H9 (cell line): ENCODE data around the gene TCERG1L. TPM values are rescaled to one million over a fixed set of nuclear protein-coding genes. Genes with fewer than 3 reads are reported as not detected.

Experiments used
- DNase-seq: peaks from one replicate; pipeline ENCODE4 v3.0.0-alpha.2; 2017
- H2AFZ ChIP-seq: one replicate; pipeline ENCODE4 v1.6.1; 2013; ENCODE audit warnings: mild to moderate bottlenecking, low read length, control low read depth, moderate library complexity
- H2AK5ac ChIP-seq: 2 replicates; pipeline ENCODE4 v1.6.1; 2013; ENCODE audit warnings: low read length, control low read depth, mixed read lengths; ENCODE audit not compliant: insufficient read length
- H2BK120ac ChIP-seq: one replicate; pipeline ENCODE4 v1.6.1; 2013; ENCODE audit warnings: low read depth, mild to moderate bottlenecking, low read length, control low read depth, inconsistent platforms; ENCODE audit not compliant: poor library complexity, severe bottlenecking
- H2BK12ac ChIP-seq: 2 replicates; pipeline ENCODE4 v1.6.1; 2013; ENCODE audit warnings: low read length, control low read depth, mixed read lengths, low read depth; ENCODE audit not compliant: insufficient read length
- H2BK15ac ChIP-seq: 2 replicates; pipeline ENCODE4 v1.6.1; 2013; ENCODE audit warnings: low read depth, low read length, control low read depth
- H2BK20ac ChIP-seq: one replicate; pipeline ENCODE4 v1.6.1; 2013; ENCODE audit warnings: low read depth, mild to moderate bottlenecking, low read length, control low read depth, inconsistent platforms; ENCODE audit not compliant: poor library complexity, severe bottlenecking
- H2BK5ac ChIP-seq: 2 replicates; pipeline ENCODE4 v1.6.1; 2013; ENCODE audit warnings: low read length, control low read depth, mixed read lengths; ENCODE audit not compliant: insufficient read length
- H3K14ac ChIP-seq: 2 replicates; pipeline ENCODE4 v1.6.1; 2013; ENCODE audit warnings: low read length, control low read depth; ENCODE audit not compliant: insufficient read depth
- H3K18ac ChIP-seq: 2 replicates; pipeline ENCODE4 v1.6.1; 2013; ENCODE audit warnings: low read depth, mild to moderate bottlenecking, mixed read lengths, low read length, control low read depth; ENCODE audit not compliant: insufficient read length
- H3K23ac ChIP-seq: 2 replicates; pipeline ENCODE4 v1.6.1; 2013; ENCODE audit warnings: low read length, control low read depth, mixed read lengths, low read depth; ENCODE audit not compliant: insufficient read length
- H3K23me2 ChIP-seq: 2 replicates; pipeline ENCODE4 v1.6.1; 2013; ENCODE audit warnings: low read depth, mild to moderate bottlenecking, mixed read lengths, low read length, control low read depth; ENCODE audit not compliant: insufficient read length, poor library complexity, severe bottlenecking
- H3K27ac ChIP-seq: 2 replicates; pipeline ENCODE4 v1.5.1; 2013; ENCODE audit warnings: low read length, control low read depth, mixed read lengths, low read depth; ENCODE audit not compliant: insufficient read length
- H3K27me3 ChIP-seq: 2 replicates; pipeline ENCODE4 v1.6.1; 2013; ENCODE audit warnings: low read length, control low read depth, inconsistent platforms; ENCODE audit not compliant: insufficient read depth
- H3K4ac ChIP-seq: 2 replicates; pipeline ENCODE4 v1.6.1; 2013; ENCODE audit warnings: low read depth, mild to moderate bottlenecking, control low read depth, inconsistent platforms, low read length, moderate library complexity
- H3K4me1 ChIP-seq: 2 replicates; pipeline ENCODE4 v1.6.1; 2013; ENCODE audit warnings: low read length, control low read depth, inconsistent platforms; ENCODE audit not compliant: insufficient read depth
- H3K4me2 ChIP-seq: 2 replicates; pipeline ENCODE4 v1.6.1; 2013; ENCODE audit warnings: low read length, control low read depth, mixed read lengths; ENCODE audit not compliant: insufficient read length, insufficient read depth
- H3K56ac ChIP-seq: 2 replicates; pipeline ENCODE4 v1.6.1; 2013; ENCODE audit warnings: low read depth, mild to moderate bottlenecking, mixed read lengths, low read length, control low read depth; ENCODE audit not compliant: insufficient read length
- H3K79me1 ChIP-seq: 2 replicates; pipeline ENCODE4 v1.6.1; 2013; ENCODE audit warnings: low read depth, mild to moderate bottlenecking, moderate library complexity, low read length, control low read depth, inconsistent platforms; ENCODE audit not compliant: insufficient read depth, poor library complexity, severe bottlenecking
- H3K79me2 ChIP-seq: 2 replicates; pipeline ENCODE4 v1.6.1; 2013; ENCODE audit warnings: low read length, control low read depth, inconsistent platforms; ENCODE audit not compliant: insufficient read depth
- H3K9ac ChIP-seq: 2 replicates; pipeline ENCODE4 v1.6.1; 2013; ENCODE audit warnings: low read length, control low read depth, mixed read lengths; ENCODE audit not compliant: insufficient read length; ENCODE audit errors: extremely low read depth
- H3K9me3 ChIP-seq: one replicate; pipeline ENCODE4 v1.6.1; 2013; ENCODE audit warnings: low read depth, low read length, inconsistent platforms; ENCODE audit not compliant: control insufficient read depth
- H3T11ph ChIP-seq: one replicate; pipeline ENCODE4 v1.6.1; 2013; ENCODE audit warnings: mild to moderate bottlenecking, low read length, control low read depth, inconsistent platforms
- H4K20me1 ChIP-seq: one replicate; pipeline ENCODE4 v1.6.1; 2013; ENCODE audit not compliant: control insufficient read depth, insufficient read length, insufficient read depth
- H4K5ac ChIP-seq: 2 replicates; pipeline ENCODE4 v1.6.1; 2013; ENCODE audit warnings: low read depth, mild to moderate bottlenecking, mixed read lengths, low read length, control low read depth; ENCODE audit not compliant: insufficient read length
- H4K8ac ChIP-seq: replicated peaks from 2 replicates; pipeline ENCODE4 v1.6.1; 2013; ENCODE audit warnings: low read length, control low read depth, mixed read lengths, low read depth; ENCODE audit not compliant: insufficient read length
- H4K91ac ChIP-seq: 2 replicates; pipeline ENCODE4 v1.6.1; 2013; ENCODE audit warnings: low read depth, mild to moderate bottlenecking, moderate library complexity, mixed read lengths, low read length, control low read depth; ENCODE audit not compliant: insufficient read length
- H3K27ac Mint-ChIP-seq, 3 experiments: 2 replicates in 2 of 3; 3 replicates in 1 of 3; pipeline ENCODE4 v1.8.0; 2020 to 2021; ENCODE audit warnings: mixed read lengths in 3 of 3, mild to moderate bottlenecking in 1 of 3, moderate library complexity in 1 of 3
- H3K27me3 Mint-ChIP-seq: 2 replicates; pipeline ENCODE4 v1.8.0; 2021; ENCODE audit warnings: low read depth, mild to moderate bottlenecking, moderate library complexity, mixed read lengths
- H3K36me3 Mint-ChIP-seq, 3 experiments: 2 replicates in 2 of 3; 3 replicates in 1 of 3; pipeline ENCODE4 v1.8.0; 2020 to 2021; ENCODE audit warnings: low read depth in 3 of 3, mixed read lengths in 3 of 3; ENCODE audit not compliant: insufficient read depth in 1 of 3
- H3K4me1 Mint-ChIP-seq, 2 experiments: 2 replicates each; pipeline ENCODE4 v1.8.0; 2020; ENCODE audit warnings: mixed read lengths in 2 of 2
- H3K4me3 Mint-ChIP-seq, 2 experiments: 2 replicates in 1 of 2; 3 replicates in 1 of 2; pipeline ENCODE4 v1.8.0; 2020 to 2021; ENCODE audit warnings: mild to moderate bottlenecking in 2 of 2, mixed read lengths in 2 of 2, moderate library complexity in 1 of 2
- H3K9me3 Mint-ChIP-seq, 2 experiments: 2 replicates in 1 of 2; 3 replicates in 1 of 2; pipeline ENCODE4 v1.8.0; 2020; ENCODE audit warnings: mild to moderate bottlenecking in 2 of 2, mixed read lengths in 2 of 2, moderate library complexity in 1 of 2
- CTCF ChIP-seq: fragments of 200-600 bp; sonication (generic); conservative IDR thresholded peaks from 3 replicates; pipeline ENCODE4 v1.8.0; 2021; ENCODE audit warnings: antibody characterized with exemption, mild to moderate bottlenecking
- WGBS: extraction: QIAGEN DNeasy Blood & Tissue Kit; methylation state at CpG from one replicate; pipeline ENCODE4 v1.1.7; 2013; ENCODE audit warnings: missing lambda C conversion rate, low lambda C conversion rate, mixed read lengths; ENCODE audit not compliant: insufficient read length; ENCODE audit errors: extremely low coverage; 5-methylcytosine and 5-hydroxymethylcytosine counted together
- total RNA-seq: library from RNA; stranded (reverse); gene quantifications from 2 replicates; pipeline ENCODE4 v1.2.1, GENCODE V29; 2021

Gene TCERG1L
- total RNA-seq, 1 experiment from 2014 or later: 3.3 TPM

GRCh38 chr10:131077031-131077430 lies 234.5 kb downstream of the TCERG1L start:
- H3T11ph ChIP-seq: no peak overlapping the region
- no peak overlapping the region for H4K5ac ChIP-seq
- H3K4ac ChIP-seq: no peak overlapping the region
- TF ChIP-seq CTCF: no peak
- no peak overlapping the region for H4K91ac ChIP-seq
- no peaks in the 10 kb centered on the region for H3K27me3 ChIP-seq
- H3K79me1 ChIP-seq: no peaks in the 10 kb centered on the region
- no peak overlapping the region for H2AFZ ChIP-seq
- Mint-ChIP-seq H3K27ac (no peak overlapping the region), H3K36me3 (no peaks in the 10 kb centered on the region; a peak in 1 of 7 replicates), H3K4me1 (peaks cover 7 to 10% of the 10 kb centered on the region in 2 experiments), H3K4me3 (no peak overlapping the region), H3K27me3 (peaks cover 2% of the 10 kb centered on the region; the same call in 1 of the 2 replicates), H3K9me3 (no peaks in the 10 kb centered on the region)
- H3K4me2 ChIP-seq: no peak overlapping the region
- H3K18ac ChIP-seq: no peak overlapping the region
- H3K27ac ChIP-seq: no peak overlapping the region
- no peaks in the 10 kb centered on the region for H3K9me3 ChIP-seq
- H2BK120ac ChIP-seq: no peak overlapping the region
- no peaks in the 10 kb centered on the region for H3K23me2 ChIP-seq
- H2AK5ac ChIP-seq: no peak overlapping the region
- no peak overlapping the region for H2BK12ac ChIP-seq
- no peaks in the 10 kb centered on the region for H3K4me1 ChIP-seq
- H3K56ac ChIP-seq: no peak overlapping the region
- H2BK15ac ChIP-seq: no peak overlapping the region
- no peak overlapping the region for H4K8ac ChIP-seq
- H3K79me2 ChIP-seq: no peaks in the 10 kb centered on the region
- DNase-seq: no peak
- no peak overlapping the region for H2BK5ac ChIP-seq
- no peaks in the 10 kb centered on the region for H4K20me1 ChIP-seq
- H3K9ac ChIP-seq: no peak overlapping the region
- no peak overlapping the region for H3K14ac ChIP-seq
- H3K23ac ChIP-seq: no peak overlapping the region
- H2BK20ac ChIP-seq: no peak overlapping the region
- no CpG with 5 or more reads among the region's 6 CpGs for WGBS
